Neural cell (in vitro differentiated cells): ENCODE measurements around the gene TGFBRAP1.

Experiments
- EZH2 ChIP-seq: fragments of 200-600, 300-800 bp; shearing (Covaris generic), sonication (generic); IDR thresholded peaks from 2 replicates; pipeline ENCODE4 v1.6.1; 2014; ENCODE audit warnings: antibody characterized with exemption, low read length, borderline replicate concordance, mild to moderate bottlenecking; ENCODE audit not compliant: insufficient read depth, poor library complexity, severe bottlenecking
- POLR2AphosphoS5 ChIP-seq: IDR thresholded peaks from 2 replicates; pipeline ENCODE4 v1.6.1; 2012
- TAF1 ChIP-seq: IDR thresholded peaks from 2 replicates; pipeline ENCODE4 v1.6.1; 2012; ENCODE audit warnings: low read depth
- TF ChIP-seq, protein P1 (sequence below): fragments of 450-650 bp; IDR thresholded peaks from 2 replicates; pipeline ENCODE4 v1.5.1; 2014; ENCODE audit warnings: antibody characterized with exemption, mild to moderate bottlenecking, moderate library complexity; ENCODE audit not compliant: poor library complexity, severe bottlenecking
- TF ChIP-seq, protein P2 (sequence below): IDR thresholded peaks from 2 replicates; pipeline ENCODE4 v1.6.1; 2012; ENCODE audit warnings: borderline replicate concordance

DNA sequence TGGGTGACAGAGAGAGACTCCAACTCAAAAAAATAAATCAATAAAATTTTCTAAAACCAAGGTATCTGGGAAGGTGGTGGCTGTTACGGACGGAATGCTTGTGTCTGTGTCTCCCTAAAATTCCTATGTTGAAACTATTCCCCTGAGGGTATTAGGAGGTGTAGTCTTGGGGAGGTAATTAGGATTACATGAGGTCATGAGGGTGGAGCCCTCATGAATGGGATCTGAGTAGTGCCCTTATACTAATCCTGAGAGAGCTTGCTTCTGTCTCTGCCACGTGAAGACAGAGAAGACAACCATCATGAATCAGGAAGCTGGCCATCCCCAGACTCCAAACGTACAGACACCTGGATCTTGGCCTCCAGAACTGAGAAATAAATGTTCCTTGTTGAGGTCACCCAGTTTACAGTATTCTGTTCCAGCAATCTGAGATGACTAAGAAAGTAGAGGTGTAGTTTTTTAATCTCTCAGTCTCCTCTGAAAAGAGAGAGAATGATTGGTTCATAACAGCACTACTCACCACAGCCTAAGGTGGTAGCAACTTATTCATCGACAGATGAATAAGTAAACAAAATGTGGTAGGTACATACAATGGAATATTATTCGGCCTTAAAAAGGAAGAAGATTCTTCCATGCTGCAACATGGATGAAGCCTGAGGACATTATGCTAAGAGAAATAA lies 38.4 kb downstream of the TGFBRAP1 start:
- TF ChIP-seq, protein P1, sequence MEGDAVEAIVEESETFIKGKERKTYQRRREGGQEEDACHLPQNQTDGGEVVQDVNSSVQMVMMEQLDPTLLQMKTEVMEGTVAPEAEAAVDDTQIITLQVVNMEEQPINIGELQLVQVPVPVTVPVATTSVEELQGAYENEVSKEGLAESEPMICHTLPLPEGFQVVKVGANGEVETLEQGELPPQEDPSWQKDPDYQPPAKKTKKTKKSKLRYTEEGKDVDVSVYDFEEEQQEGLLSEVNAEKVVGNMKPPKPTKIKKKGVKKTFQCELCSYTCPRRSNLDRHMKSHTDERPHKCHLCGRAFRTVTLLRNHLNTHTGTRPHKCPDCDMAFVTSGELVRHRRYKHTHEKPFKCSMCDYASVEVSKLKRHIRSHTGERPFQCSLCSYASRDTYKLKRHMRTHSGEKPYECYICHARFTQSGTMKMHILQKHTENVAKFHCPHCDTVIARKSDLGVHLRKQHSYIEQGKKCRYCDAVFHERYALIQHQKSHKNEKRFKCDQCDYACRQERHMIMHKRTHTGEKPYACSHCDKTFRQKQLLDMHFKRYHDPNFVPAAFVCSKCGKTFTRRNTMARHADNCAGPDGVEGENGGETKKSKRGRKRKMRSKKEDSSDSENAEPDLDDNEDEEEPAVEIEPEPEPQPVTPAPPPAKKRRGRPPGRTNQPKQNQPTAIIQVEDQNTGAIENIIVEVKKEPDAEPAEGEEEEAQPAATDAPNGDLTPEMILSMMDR = no peak
- TF ChIP-seq EZH2 = no peak
- TF ChIP-seq POLR2AphosphoS5 = no peak
- TF ChIP-seq, protein P2, sequence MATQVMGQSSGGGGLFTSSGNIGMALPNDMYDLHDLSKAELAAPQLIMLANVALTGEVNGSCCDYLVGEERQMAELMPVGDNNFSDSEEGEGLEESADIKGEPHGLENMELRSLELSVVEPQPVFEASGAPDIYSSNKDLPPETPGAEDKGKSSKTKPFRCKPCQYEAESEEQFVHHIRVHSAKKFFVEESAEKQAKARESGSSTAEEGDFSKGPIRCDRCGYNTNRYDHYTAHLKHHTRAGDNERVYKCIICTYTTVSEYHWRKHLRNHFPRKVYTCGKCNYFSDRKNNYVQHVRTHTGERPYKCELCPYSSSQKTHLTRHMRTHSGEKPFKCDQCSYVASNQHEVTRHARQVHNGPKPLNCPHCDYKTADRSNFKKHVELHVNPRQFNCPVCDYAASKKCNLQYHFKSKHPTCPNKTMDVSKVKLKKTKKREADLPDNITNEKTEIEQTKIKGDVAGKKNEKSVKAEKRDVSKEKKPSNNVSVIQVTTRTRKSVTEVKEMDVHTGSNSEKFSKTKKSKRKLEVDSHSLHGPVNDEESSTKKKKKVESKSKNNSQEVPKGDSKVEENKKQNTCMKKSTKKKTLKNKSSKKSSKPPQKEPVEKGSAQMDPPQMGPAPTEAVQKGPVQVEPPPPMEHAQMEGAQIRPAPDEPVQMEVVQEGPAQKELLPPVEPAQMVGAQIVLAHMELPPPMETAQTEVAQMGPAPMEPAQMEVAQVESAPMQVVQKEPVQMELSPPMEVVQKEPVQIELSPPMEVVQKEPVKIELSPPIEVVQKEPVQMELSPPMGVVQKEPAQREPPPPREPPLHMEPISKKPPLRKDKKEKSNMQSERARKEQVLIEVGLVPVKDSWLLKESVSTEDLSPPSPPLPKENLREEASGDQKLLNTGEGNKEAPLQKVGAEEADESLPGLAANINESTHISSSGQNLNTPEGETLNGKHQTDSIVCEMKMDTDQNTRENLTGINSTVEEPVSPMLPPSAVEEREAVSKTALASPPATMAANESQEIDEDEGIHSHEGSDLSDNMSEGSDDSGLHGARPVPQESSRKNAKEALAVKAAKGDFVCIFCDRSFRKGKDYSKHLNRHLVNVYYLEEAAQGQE = no peak
- TF ChIP-seq TAF1 = no peak
